ENCODE measurements around the gene STAT5A. TPM values are rescaled to one million over a fixed set of nuclear protein-coding genes. Genes with fewer than 3 reads are reported as not detected.
A peak's percentile ranks its signal among the peaks of the same experiment; 100 is the strongest.

STAT5A gene
- total RNA-seq, 1 experiment from 2014 or later = 6.4 TPM

DNA sequence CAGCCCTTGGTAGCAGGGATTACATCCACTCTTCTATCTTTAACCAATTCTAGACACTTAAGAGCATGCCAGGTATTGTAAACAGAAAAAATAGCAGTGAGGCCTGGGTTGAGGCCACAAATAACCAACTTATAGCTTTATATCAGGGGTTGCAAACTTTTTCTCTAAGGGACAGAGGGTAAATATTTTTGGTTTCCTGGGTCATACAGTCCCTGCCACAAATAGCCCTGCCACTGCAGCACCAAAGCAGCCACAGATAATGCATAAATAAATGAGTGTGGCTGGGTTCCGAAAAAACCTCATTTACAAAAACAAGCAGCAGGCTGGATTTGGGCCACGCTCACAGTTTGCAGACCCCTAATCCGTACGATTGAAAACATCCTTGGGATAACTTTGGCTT, 53.3 kb downstream of the STAT5A start:
- peaks cover 36 to 82% (median 73%) of the 10 kb centered on the region in 3 experiments; a peak in 6 of 7 replicates for H3K36me3 Mint-ChIP-seq (ENCODE audit: insufficient read depth in 1 of 3, low read depth in 3 of 3)
- no peak overlapping the region for H3K4me2 ChIP-seq (ENCODE audit: insufficient read depth, insufficient read length, low read length)
- H3K27ac Mint-ChIP-seq = peak overlapping the region in 2 of 3 experiments; percentile 16 to 63; a peak in 2 of 7 replicates

More for the DNA sequence above, 53.3 kb downstream of the STAT5A start:
- no peak for DNase-seq
- peaks cover 12 to 13% of the 10 kb centered on the region in 2 experiments for H3K4me1 Mint-ChIP-seq
- Histone ChIP-seq H4K20me1 (ENCODE audit: control insufficient read depth, insufficient read depth, insufficient read length) (peaks cover 3% of the 10 kb centered on the region), H3K18ac (ENCODE audit: insufficient read length, low read depth, low read length) (no peak overlapping the region), H2BK12ac (ENCODE audit: insufficient read length, low read depth, low read length) (no peak overlapping the region), H2AK5ac (ENCODE audit: insufficient read length, low read length) (no peak overlapping the region), H3K9me3 (ENCODE audit: control insufficient read depth, low read depth, low read length) (no peaks in the 10 kb centered on the region), H4K5ac (ENCODE audit: insufficient read length, low read depth, low read length) (no peak overlapping the region), H2BK15ac (ENCODE audit: low read depth, low read length) (no peak overlapping the region), H2BK120ac (ENCODE audit: low read depth, low read length, poor library complexity, severe bottlenecking) (no peak overlapping the region), H3K4me1 (ENCODE audit: insufficient read depth, low read length) (no peaks in the 10 kb centered on the region; the same call in 1 of the 2 replicates), H3K4ac (ENCODE audit: low read depth, low read length) (no peak overlapping the region), H4K8ac (replicated peaks; ENCODE audit: insufficient read length, low read depth, low read length) (no peak overlapping the region), H3K56ac (ENCODE audit: insufficient read length, low read depth, low read length) (no peak overlapping the region), H3K23me2 (ENCODE audit: insufficient read length, low read depth, low read length, poor library complexity, severe bottlenecking) (no peaks in the 10 kb centered on the region), H3K79me1 (ENCODE audit: insufficient read depth, low read depth, low read length, poor library complexity, severe bottlenecking) (no peaks in the 10 kb centered on the region), H3K9ac (ENCODE audit: extremely low read depth, insufficient read length, low read length) (no peak overlapping the region), H4K91ac (ENCODE audit: insufficient read length, low read depth, low read length) (no peak overlapping the region), H2BK20ac (ENCODE audit: low read depth, low read length, poor library complexity, severe bottlenecking) (no peak overlapping the region), H2AFZ (ENCODE audit: low read length) (no peak overlapping the region), H2BK5ac (ENCODE audit: insufficient read length, low read length) (no peak overlapping the region), H3K27ac (ENCODE audit: insufficient read length, low read depth, low read length) (no peak overlapping the region), H3K27me3 (ENCODE audit: insufficient read depth, low read length) (no peaks in the 10 kb centered on the region), H3K14ac (ENCODE audit: insufficient read depth, low read length) (no peak overlapping the region), H3K23ac (ENCODE audit: insufficient read length, low read depth, low read length) (no peak overlapping the region), H3K79me2 (ENCODE audit: insufficient read depth, low read length) (no peaks in the 10 kb centered on the region), H3T11ph (ENCODE audit: low read length) (no peak overlapping the region)
- H3K27me3 Mint-ChIP-seq (ENCODE audit: low read depth) = no peaks in the 10 kb centered on the region
- no peak overlapping the region for H3K4me3 Mint-ChIP-seq
- H3K9me3 Mint-ChIP-seq = no peaks in the 10 kb centered on the region
- TF ChIP-seq, protein P1, sequence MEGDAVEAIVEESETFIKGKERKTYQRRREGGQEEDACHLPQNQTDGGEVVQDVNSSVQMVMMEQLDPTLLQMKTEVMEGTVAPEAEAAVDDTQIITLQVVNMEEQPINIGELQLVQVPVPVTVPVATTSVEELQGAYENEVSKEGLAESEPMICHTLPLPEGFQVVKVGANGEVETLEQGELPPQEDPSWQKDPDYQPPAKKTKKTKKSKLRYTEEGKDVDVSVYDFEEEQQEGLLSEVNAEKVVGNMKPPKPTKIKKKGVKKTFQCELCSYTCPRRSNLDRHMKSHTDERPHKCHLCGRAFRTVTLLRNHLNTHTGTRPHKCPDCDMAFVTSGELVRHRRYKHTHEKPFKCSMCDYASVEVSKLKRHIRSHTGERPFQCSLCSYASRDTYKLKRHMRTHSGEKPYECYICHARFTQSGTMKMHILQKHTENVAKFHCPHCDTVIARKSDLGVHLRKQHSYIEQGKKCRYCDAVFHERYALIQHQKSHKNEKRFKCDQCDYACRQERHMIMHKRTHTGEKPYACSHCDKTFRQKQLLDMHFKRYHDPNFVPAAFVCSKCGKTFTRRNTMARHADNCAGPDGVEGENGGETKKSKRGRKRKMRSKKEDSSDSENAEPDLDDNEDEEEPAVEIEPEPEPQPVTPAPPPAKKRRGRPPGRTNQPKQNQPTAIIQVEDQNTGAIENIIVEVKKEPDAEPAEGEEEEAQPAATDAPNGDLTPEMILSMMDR (conservative IDR thresholded peaks at IDR 0.05) = no peak
- WGBS (ENCODE audit: extremely low coverage, insufficient read length, low lambda C conversion rate) = no CpG with 5 or more reads among the region's 4 CpGs
